Neural crest cell (in vitro differentiated cells): ENCODE data around the gene CNIH1. TPM values are rescaled to one million over a fixed set of nuclear protein-coding genes. Genes with fewer than 3 reads are reported as not detected.
"Not testable (repeated sequence)": the region's sequence is repeated elsewhere in the genome, so short reads cannot be mapped to it uniquely, and the experiment has no call there.

ENCODE experiments used
- DNase-seq: peaks from one replicate; pipeline ENCODE4 v3.0.0; 2021; ENCODE audit warnings: low read depth, mixed read lengths, low spot score
- H3K27ac Mint-ChIP-seq: one replicate; pipeline ENCODE4 v1.8.0; 2021; ENCODE audit warnings: mild to moderate bottlenecking, mixed read lengths; ENCODE audit not compliant: unreplicated experiment
- H3K27me3 Mint-ChIP-seq: 2 replicates; pipeline ENCODE4 v1.8.0; 2021; ENCODE audit warnings: low read depth, mild to moderate bottlenecking, mixed read lengths
- H3K36me3 Mint-ChIP-seq: 2 replicates; pipeline ENCODE4 v1.8.0; 2021; ENCODE audit warnings: low read depth, mild to moderate bottlenecking, mixed read lengths
- H3K4me1 Mint-ChIP-seq: 2 replicates; pipeline ENCODE4 v1.8.0; 2021; ENCODE audit warnings: mixed read lengths
- H3K4me3 Mint-ChIP-seq: one replicate; pipeline ENCODE4 v1.8.0; 2021; ENCODE audit warnings: mild to moderate bottlenecking, mixed read lengths
- H3K9me3 Mint-ChIP-seq: 2 replicates; pipeline ENCODE4 v1.8.0; 2021; ENCODE audit warnings: mixed read lengths
- CTCF ChIP-seq: fragments of 200-600 bp; sonication (generic); conservative IDR thresholded peaks from 2 replicates; pipeline ENCODE4 v1.5.0; 2021; ENCODE audit warnings: antibody characterized with exemption, mild to moderate bottlenecking
- total RNA-seq: library from RNA; stranded (reverse); gene quantifications from 2 replicates; pipeline ENCODE4 v1.2.1, GENCODE V29; 2021

CNIH1 gene
- total RNA-seq, 1 donor from 2014 or later: 120 TPM

GRCh38 chr14:54387328-54387727, 53.8 kb downstream of the CNIH1 start:
- Mint-ChIP-seq H3K27me3 (peaks cover 6% of the 10 kb centered on the region), H3K9me3 (no peaks in the 10 kb centered on the region), H3K36me3 (no peaks in the 10 kb centered on the region), H3K4me1 (peaks cover 16% of the 10 kb centered on the region), H3K27ac (peak overlapping the region; percentile 50), H3K4me3 (no peak overlapping the region)
- no peak for DNase-seq
- TF ChIP-seq CTCF: no peak

- H3K4me1 Mint-ChIP-seq: peaks cover 20% of the 10 kb centered on the region
- no peak overlapping the region for H3K27ac Mint-ChIP-seq
- TF ChIP-seq CTCF: no peak
- no peak overlapping the region for H3K4me3 Mint-ChIP-seq
- DNase-seq: no peak
- no peaks in the 10 kb centered on the region for H3K9me3 Mint-ChIP-seq
- no peaks in the 10 kb centered on the region for H3K36me3 Mint-ChIP-seq
- H3K27me3 Mint-ChIP-seq: peaks cover 6% of the 10 kb centered on the region
These were observed 55.6 kb downstream of the CNIH1 start for GRCh38 chr14:54385556-54385955.

GRCh38 chr14:54383835-54384234, 57.3 kb downstream of the CNIH1 start:
- Mint-ChIP-seq H3K27me3 (peaks cover 12% of the 10 kb centered on the region), H3K36me3 (no peaks in the 10 kb centered on the region)
- TF ChIP-seq CTCF: no peak

DNA sequence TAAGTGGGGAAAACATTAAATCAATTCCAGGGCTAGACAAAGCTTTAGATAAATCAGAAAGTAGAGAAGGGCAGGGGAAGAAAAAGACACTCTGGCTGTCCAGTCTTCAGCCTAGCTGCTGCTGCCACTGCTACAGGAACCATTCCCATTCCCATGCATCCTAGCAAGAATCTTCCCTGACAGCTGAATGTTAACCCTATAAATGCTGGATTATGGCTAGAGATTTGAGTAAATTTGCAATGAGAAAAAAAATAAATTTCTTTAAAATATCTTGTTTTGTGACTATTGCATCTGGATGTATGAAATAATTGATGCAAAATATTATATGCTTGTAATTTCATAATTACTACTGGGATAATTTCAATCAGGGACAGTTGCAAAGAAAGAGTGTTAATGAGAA, 59.4 kb downstream of the CNIH1 start:
- TF ChIP-seq CTCF: no peak
- Mint-ChIP-seq H3K27ac (no peak overlapping the region), H3K4me3 (no peak overlapping the region), H3K9me3 (peaks cover 2% of the 10 kb centered on the region), H3K4me1 (peaks cover 15% of the 10 kb centered on the region), H3K27me3 (peaks cover 8% of the 10 kb centered on the region), H3K36me3 (no peaks in the 10 kb centered on the region)
- DNase-seq: no peak

More at GRCh38 chr14:54383835-54384234, 57.3 kb downstream of the CNIH1 start:
- no peak for DNase-seq
- Mint-ChIP-seq H3K4me3 (no peak overlapping the region), H3K4me1 (peaks cover 19% of the 10 kb centered on the region), H3K9me3 (peaks cover 2% of the 10 kb centered on the region), H3K27ac (no peak overlapping the region)

- not testable (repeated sequence) for H3K4me1 Mint-ChIP-seq, H3K27me3 Mint-ChIP-seq, DNase-seq, H3K27ac Mint-ChIP-seq, H3K9me3 Mint-ChIP-seq, H3K4me3 Mint-ChIP-seq, H3K36me3 Mint-ChIP-seq
These were observed 60.6 kb downstream of the CNIH1 start for GRCh38 chr14:54380558-54380957.

- not testable (repeated sequence) for H3K27me3 Mint-ChIP-seq, H3K9me3 Mint-ChIP-seq, H3K4me1 Mint-ChIP-seq, H3K27ac Mint-ChIP-seq, DNase-seq, H3K36me3 Mint-ChIP-seq, H3K4me3 Mint-ChIP-seq
These were observed 62.3 kb downstream of the CNIH1 start for GRCh38 chr14:54378893-54379292.

GRCh38 chr14:54377501-54377900, 63.7 kb downstream of the CNIH1 start:
- no peak for TF ChIP-seq CTCF
- DNase-seq: no peak
- peaks cover 2% of the 10 kb centered on the region for H3K9me3 Mint-ChIP-seq
- H3K36me3 Mint-ChIP-seq: no peaks in the 10 kb centered on the region
- no peak overlapping the region for H3K27ac Mint-ChIP-seq
- no peak overlapping the region for H3K4me3 Mint-ChIP-seq
- H3K27me3 Mint-ChIP-seq: peaks cover 8% of the 10 kb centered on the region
- peaks cover 4% of the 10 kb centered on the region for H3K4me1 Mint-ChIP-seq
